Ishikawa (cell line): Measurements from ENCODE around the gene CGB7.

ENCODE experiments used
- CEBPB ChIP-seq: IDR thresholded peaks from 2 replicates; pipeline ENCODE4 v1.6.1; 2012
- CREB1 ChIP-seq: IDR thresholded peaks from 2 replicates; pipeline ENCODE4 v1.6.1; 2012; ENCODE audit warnings: low read depth
- EP300 ChIP-seq: IDR thresholded peaks from 2 replicates; pipeline ENCODE4 v1.6.1; 2012; ENCODE audit warnings: borderline replicate concordance
- NFIC ChIP-seq: IDR thresholded peaks from 2 replicates; pipeline ENCODE4 v1.6.1; 2012
- RAD21 ChIP-seq: IDR thresholded peaks from 2 replicates; pipeline ENCODE4 v1.6.1; 2012; ENCODE audit warnings: low read depth
- TAF1 ChIP-seq: IDR thresholded peaks from 2 replicates; pipeline ENCODE4 v1.6.1; 2012; ENCODE audit warnings: low read depth, mild to moderate bottlenecking
- TCF12 ChIP-seq: IDR thresholded peaks from 2 replicates; pipeline ENCODE4 v1.6.1; 2012; ENCODE audit warnings: low read depth
- YY1 ChIP-seq: IDR thresholded peaks from 2 replicates; pipeline ENCODE4 v1.6.1; 2012; ENCODE audit warnings: low read depth
- TF ChIP-seq, protein P1 (sequence below): IDR thresholded peaks from 2 replicates; pipeline ENCODE4 v1.6.1; 2012
- TF ChIP-seq, protein P2 (sequence below): IDR thresholded peaks from 2 replicates; pipeline ENCODE4 v1.6.1; 2012

DNA sequence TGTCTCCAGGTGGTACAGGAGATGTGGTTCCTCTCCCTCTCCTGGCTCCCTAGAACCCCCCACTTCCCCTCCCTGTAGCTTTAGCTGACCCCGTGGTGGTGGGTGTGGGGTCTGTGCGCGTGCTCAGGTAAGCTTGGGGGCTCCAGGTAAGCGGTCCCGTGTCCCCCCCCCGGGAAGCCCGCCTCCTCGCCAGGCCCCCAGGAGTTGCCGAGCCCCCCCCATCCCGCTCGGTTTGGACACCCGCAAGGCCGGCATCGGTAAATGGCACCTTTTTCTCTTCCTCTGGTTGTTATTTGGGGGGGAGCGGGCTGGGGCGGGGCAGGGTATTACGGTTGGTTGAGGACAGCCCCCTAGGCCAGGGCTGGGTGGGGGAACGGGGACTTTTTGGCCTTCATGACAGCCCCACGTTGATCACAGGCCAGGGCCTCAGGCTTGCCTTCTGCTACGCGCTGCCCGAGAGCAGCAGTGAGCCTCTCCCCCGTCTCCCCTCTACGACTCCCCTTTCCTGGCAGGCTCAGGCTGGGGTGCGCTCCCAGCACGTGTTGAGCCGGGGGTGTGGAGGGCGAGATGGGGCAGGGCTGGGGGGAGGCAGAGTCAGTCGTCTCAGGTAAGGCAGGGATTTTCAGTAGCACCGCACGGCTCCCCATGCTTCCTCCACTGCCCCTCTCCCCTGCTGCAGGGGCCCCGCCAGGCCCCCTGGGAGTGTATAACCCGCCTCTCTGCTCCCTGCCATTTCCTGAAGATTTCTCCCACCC, 46.0 kb upstream of the CGB7 start:
- no peak for TF ChIP-seq TCF12
- TF ChIP-seq RAD21, result no peak
- no peak for TF ChIP-seq CREB1
- no peak for TF ChIP-seq YY1
- TF ChIP-seq EP300, result no peak
- no peak for TF ChIP-seq TAF1
- no peak for TF ChIP-seq NFIC
- TF ChIP-seq, protein P1, sequence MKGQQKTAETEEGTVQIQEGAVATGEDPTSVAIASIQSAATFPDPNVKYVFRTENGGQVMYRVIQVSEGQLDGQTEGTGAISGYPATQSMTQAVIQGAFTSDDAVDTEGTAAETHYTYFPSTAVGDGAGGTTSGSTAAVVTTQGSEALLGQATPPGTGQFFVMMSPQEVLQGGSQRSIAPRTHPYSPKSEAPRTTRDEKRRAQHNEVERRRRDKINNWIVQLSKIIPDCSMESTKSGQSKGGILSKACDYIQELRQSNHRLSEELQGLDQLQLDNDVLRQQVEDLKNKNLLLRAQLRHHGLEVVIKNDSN, result no peak
- TF ChIP-seq, protein P2, sequence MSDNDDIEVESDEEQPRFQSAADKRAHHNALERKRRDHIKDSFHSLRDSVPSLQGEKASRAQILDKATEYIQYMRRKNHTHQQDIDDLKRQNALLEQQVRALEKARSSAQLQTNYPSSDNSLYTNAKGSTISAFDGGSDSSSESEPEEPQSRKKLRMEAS, result no peak
- no peak for TF ChIP-seq CEBPB
